PFSK-1 (cell line): Measurements from ENCODE around the gene CYTH3.

Experiments
- FOXP2 ChIP-seq: optimal IDR thresholded peaks from 2 replicates; pipeline ENCODE3; 2011; ENCODE audit warnings: borderline replicate concordance, control low read depth, inconsistent platforms; ENCODE audit not compliant: insufficient read depth; ENCODE audit errors: extremely low read length, extremely low read depth
- POLR2AphosphoS5 ChIP-seq: IDR thresholded peaks from 2 replicates; pipeline ENCODE4 v1.6.1; 2012; ENCODE audit warnings: low read depth, mild to moderate bottlenecking, control low read depth, low read length, moderate library complexity
- SIN3A ChIP-seq: IDR thresholded peaks from 2 replicates; pipeline ENCODE4 v1.6.1; 2012; ENCODE audit warnings: mild to moderate bottlenecking, low read length, moderate library complexity, borderline replicate concordance; ENCODE audit not compliant: insufficient read depth

DNA sequence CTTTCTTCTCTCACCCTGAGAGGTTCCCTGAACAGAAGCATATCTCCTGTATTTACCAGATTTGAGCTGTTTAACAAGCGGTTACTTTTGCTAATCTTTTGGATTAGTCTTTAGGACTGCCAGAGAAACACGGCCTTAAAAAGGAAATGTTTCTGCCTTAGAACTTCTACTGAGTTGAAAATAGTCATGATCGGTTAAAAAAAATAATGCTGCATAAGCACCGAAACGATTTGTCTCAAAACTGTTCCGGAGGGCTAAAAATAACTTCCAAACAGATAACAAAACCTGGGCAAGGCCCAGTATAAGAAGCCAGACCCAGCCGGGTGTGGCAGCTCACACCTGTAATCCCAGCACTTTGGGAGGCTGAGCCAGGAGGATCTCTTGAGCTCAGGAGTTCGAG lies 43.3 kb upstream of the CYTH3 start:
- TF ChIP-seq SIN3A: no peak
- TF ChIP-seq FOXP2: no peak
- no peak for TF ChIP-seq POLR2AphosphoS5
